T-helper 2 cell treated with Interferon-gamma antibody and Interleukin-4, amounts not matched to agents 5 μg/mL and 100 μg/mL, for 36 hours (primary cell): ENCODE data around the gene ZCCHC7.
"Not testable (repeated sequence)": the region's sequence is repeated elsewhere in the genome, so short reads cannot be mapped to it uniquely, and the experiment has no call there.

Source experiments
- DNase-seq: peaks from one replicate; pipeline ENCODE4 v3.0.0; 2021; ENCODE audit warnings: low spot score
- H3K27ac Mint-ChIP-seq: one replicate; pipeline ENCODE4 v1.8.0; 2021; ENCODE audit warnings: mild to moderate bottlenecking, mixed read lengths
- H3K27me3 Mint-ChIP-seq: one replicate; pipeline ENCODE4 v1.8.0; 2021; ENCODE audit warnings: low read depth, mixed read lengths
- H3K36me3 Mint-ChIP-seq: one replicate; pipeline ENCODE4 v1.8.0; 2021; ENCODE audit warnings: low read depth, mixed read lengths
- H3K4me1 Mint-ChIP-seq: one replicate; pipeline ENCODE4 v1.8.0; 2021; ENCODE audit warnings: low read depth, mixed read lengths
- H3K4me3 Mint-ChIP-seq: one replicate; pipeline ENCODE4 v1.8.0; 2022; ENCODE audit warnings: mild to moderate bottlenecking, moderate library complexity, mixed read lengths
- H3K9me3 Mint-ChIP-seq: one replicate; pipeline ENCODE4 v1.8.0; 2021; ENCODE audit warnings: mixed read lengths

ZCCHC7 gene

GRCh38 chr9:37283730-37284325 lies 163.5 kb downstream of the ZCCHC7 start:
- H3K27ac Mint-ChIP-seq, result peak overlapping the region; percentile 18
- no peak for DNase-seq
- H3K9me3 Mint-ChIP-seq, result no peaks in the 10 kb centered on the region
- H3K4me1 Mint-ChIP-seq, result peaks cover 7% of the 10 kb centered on the region
- no peaks in the 10 kb centered on the region for H3K27me3 Mint-ChIP-seq
- peaks cover 10% of the 10 kb centered on the region for H3K36me3 Mint-ChIP-seq
- no peak overlapping the region for H3K4me3 Mint-ChIP-seq

GRCh38 chr9:37284636-37285035 lies 164.3 kb downstream of the ZCCHC7 start:
- Mint-ChIP-seq H3K4me3 (no peak overlapping the region), H3K27ac (no peak overlapping the region)

GRCh38 chr9:37286530-37287175 lies 166.3 kb downstream of the ZCCHC7 start:
- H3K36me3 Mint-ChIP-seq, result peaks cover 16% of the 10 kb centered on the region
- H3K9me3 Mint-ChIP-seq, result no peaks in the 10 kb centered on the region
- peaks cover 21% of the 10 kb centered on the region for H3K4me1 Mint-ChIP-seq
- H3K4me3 Mint-ChIP-seq, result no peak overlapping the region
- no peak overlapping the region for H3K27ac Mint-ChIP-seq
- DNase-seq, result no peak
- H3K27me3 Mint-ChIP-seq, result no peaks in the 10 kb centered on the region

More at GRCh38 chr9:37284636-37285035, 164.3 kb downstream of the ZCCHC7 start:
- peaks cover 10% of the 10 kb centered on the region for H3K4me1 Mint-ChIP-seq
- DNase-seq, result no peak
- H3K36me3 Mint-ChIP-seq, result peaks cover 13% of the 10 kb centered on the region
- no peaks in the 10 kb centered on the region for H3K27me3 Mint-ChIP-seq
- no peaks in the 10 kb centered on the region for H3K9me3 Mint-ChIP-seq

GRCh38 chr9:37287317-37287716 lies 166.9 kb downstream of the ZCCHC7 start:
- peaks cover 16% of the 10 kb centered on the region for H3K36me3 Mint-ChIP-seq
- no peak overlapping the region for H3K27ac Mint-ChIP-seq
- DNase-seq, result no peak
- H3K27me3 Mint-ChIP-seq, result no peaks in the 10 kb centered on the region
- H3K4me1 Mint-ChIP-seq, result peaks cover 21% of the 10 kb centered on the region
- no peaks in the 10 kb centered on the region for H3K9me3 Mint-ChIP-seq
- H3K4me3 Mint-ChIP-seq, result no peak overlapping the region

GRCh38 chr9:37289631-37290030 lies 169.3 kb downstream of the ZCCHC7 start:
- no peaks in the 10 kb centered on the region for H3K27me3 Mint-ChIP-seq
- no peak overlapping the region for H3K4me3 Mint-ChIP-seq
- H3K27ac Mint-ChIP-seq, result peak overlapping the region; percentile 18
- H3K9me3 Mint-ChIP-seq, result no peaks in the 10 kb centered on the region
- peaks cover 28% of the 10 kb centered on the region for H3K4me1 Mint-ChIP-seq
- H3K36me3 Mint-ChIP-seq, result peaks cover 16% of the 10 kb centered on the region
- no peak for DNase-seq

GRCh38 chr9:37290366-37290939 lies 170.1 kb downstream of the ZCCHC7 start:
- peaks cover 16% of the 10 kb centered on the region for H3K36me3 Mint-ChIP-seq
- H3K4me1 Mint-ChIP-seq, result peaks cover 35% of the 10 kb centered on the region
- H3K9me3 Mint-ChIP-seq, result no peaks in the 10 kb centered on the region
- no peaks in the 10 kb centered on the region for H3K27me3 Mint-ChIP-seq
- DNase-seq, result no peak
- H3K4me3 Mint-ChIP-seq, result no peak overlapping the region
- peak overlapping the region; percentile 43 for H3K27ac Mint-ChIP-seq

- no peaks in the 10 kb centered on the region for H3K27me3 Mint-ChIP-seq
- peaks cover 40% of the 10 kb centered on the region for H3K4me1 Mint-ChIP-seq
- H3K27ac Mint-ChIP-seq, result peak overlapping the region; percentile 36
- H3K36me3 Mint-ChIP-seq, result peaks cover 19% of the 10 kb centered on the region
- H3K4me3 Mint-ChIP-seq, result peak overlapping the region; percentile 44
- no peak for DNase-seq
- no peaks in the 10 kb centered on the region for H3K9me3 Mint-ChIP-seq
Observed at GRCh38 chr9:37290940-37291485, 170.6 kb downstream of the ZCCHC7 start.

GRCh38 chr9:37291612-37292238 lies 171.4 kb downstream of the ZCCHC7 start:
- not testable (repeated sequence) for H3K4me3 Mint-ChIP-seq, H3K27me3 Mint-ChIP-seq, H3K27ac Mint-ChIP-seq, DNase-seq, H3K9me3 Mint-ChIP-seq
- H3K36me3 Mint-ChIP-seq, result peaks cover 25% of the 10 kb centered on the region
- H3K4me1 Mint-ChIP-seq, result peaks cover 46% of the 10 kb centered on the region

- Mint-ChIP-seq H3K4me1 (peaks cover 44% of the 10 kb centered on the region), H3K9me3 (no peaks in the 10 kb centered on the region), H3K27me3 (no peaks in the 10 kb centered on the region), H3K4me3 (no peak overlapping the region), H3K27ac (no peak overlapping the region), H3K36me3 (peaks cover 20% of the 10 kb centered on the region)
- no peak for DNase-seq
Observed at GRCh38 chr9:37292896-37293295, 172.5 kb downstream of the ZCCHC7 start.

- no peak overlapping the region for H3K27ac Mint-ChIP-seq
- H3K4me1 Mint-ChIP-seq, result peaks cover 45% of the 10 kb centered on the region
- H3K4me3 Mint-ChIP-seq, result no peak overlapping the region
- DNase-seq, result no peak
- peaks cover 20% of the 10 kb centered on the region for H3K36me3 Mint-ChIP-seq
- H3K9me3 Mint-ChIP-seq, result no peaks in the 10 kb centered on the region
- no peaks in the 10 kb centered on the region for H3K27me3 Mint-ChIP-seq
Observed at GRCh38 chr9:37293664-37294524, 173.5 kb downstream of the ZCCHC7 start.

GRCh38 chr9:37295178-37295577 lies 174.8 kb downstream of the ZCCHC7 start:
- DNase-seq, result no peak
- no peaks in the 10 kb centered on the region for H3K9me3 Mint-ChIP-seq
- H3K27me3 Mint-ChIP-seq, result no peaks in the 10 kb centered on the region
- no peak overlapping the region for H3K4me3 Mint-ChIP-seq
- peaks cover 16% of the 10 kb centered on the region for H3K36me3 Mint-ChIP-seq
- peaks cover 47% of the 10 kb centered on the region for H3K4me1 Mint-ChIP-seq
- no peak overlapping the region for H3K27ac Mint-ChIP-seq

- Mint-ChIP-seq H3K27ac (no peak overlapping the region), H3K9me3 (no peaks in the 10 kb centered on the region), H3K4me1 (peaks cover 49% of the 10 kb centered on the region), H3K36me3 (peaks cover 16% of the 10 kb centered on the region), H3K4me3 (no peak overlapping the region), H3K27me3 (no peaks in the 10 kb centered on the region)
- DNase-seq, result no peak
Observed at GRCh38 chr9:37295796-37296195, 175.4 kb downstream of the ZCCHC7 start.

- Mint-ChIP-seq H3K27ac (no peak overlapping the region), H3K4me1 (peaks cover 61% of the 10 kb centered on the region)
Observed at GRCh38 chr9:37297592-37297991, 177.2 kb downstream of the ZCCHC7 start.

More at GRCh38 chr9:37297592-37297991, 177.2 kb downstream of the ZCCHC7 start:
- H3K4me3 Mint-ChIP-seq, result no peak overlapping the region
- H3K36me3 Mint-ChIP-seq, result peaks cover 20% of the 10 kb centered on the region
- no peaks in the 10 kb centered on the region for H3K9me3 Mint-ChIP-seq
- no peaks in the 10 kb centered on the region for H3K27me3 Mint-ChIP-seq
- no peak for DNase-seq
